ENCODE measurements around the gene SIDT1. TPM values are rescaled to one million over a fixed set of nuclear protein-coding genes. Genes with fewer than 3 reads are reported as not detected.

SIDT1 gene
- total RNA-seq, result 1 to 10 TPM; 4.8 to 7.0 (median 6.0) TPM

- Mint-ChIP-seq H3K9me3 (no peaks in the 10 kb centered on the region), H3K36me3 (ENCODE audit: insufficient read depth) (peaks cover 10% of the 10 kb centered on the region), H3K4me3 (peak within 1 kb of the TSS; percentile 93), H3K27me3 (ENCODE audit: low read depth) (no peaks in the 10 kb centered on the region), H3K4me1 (ENCODE audit: low read depth) (peaks cover 52% of the 10 kb centered on the region)
- ATAC-seq, result peak; percentile 76 to 77
- peak; percentile 60 for DNase-seq
Observed at GRCh38 chr3:113531826-113532697, at the start of gene SIDT1. SIDT1 (plus strand) TSS chr3:113532555; CDS start chr3:113533022, 467 bp downstream.

GRCh38 chr3:113485161-113485609 is 47.2 kb upstream of the SIDT1 start:
- H3K9me3 Mint-ChIP-seq, result no peaks in the 10 kb centered on the region
- ATAC-seq (no peak), DNase-seq (no peak)
- no peaks in the 10 kb centered on the region for H3K27me3 Mint-ChIP-seq (ENCODE audit: low read depth)
- H3K4me3 Mint-ChIP-seq, result no peak overlapping the region
- H3K36me3 Mint-ChIP-seq (ENCODE audit: insufficient read depth), result peaks cover 20% of the 10 kb centered on the region
- H3K4me1 Mint-ChIP-seq (ENCODE audit: low read depth), result peaks cover 19% of the 10 kb centered on the region

- DNase-seq (peak; percentile 30), ATAC-seq (no peak)
- H3K36me3 Mint-ChIP-seq (ENCODE audit: insufficient read depth), result peaks cover 22% of the 10 kb centered on the region
- H3K9me3 Mint-ChIP-seq, result no peaks in the 10 kb centered on the region
- peaks cover 4% of the 10 kb centered on the region for H3K4me1 Mint-ChIP-seq (ENCODE audit: low read depth)
- no peak overlapping the region for H3K4me3 Mint-ChIP-seq
- no peaks in the 10 kb centered on the region for H3K27me3 Mint-ChIP-seq (ENCODE audit: low read depth)
Observed at GRCh38 chr3:113495035-113495434, 37.3 kb upstream of the SIDT1 start.

- Mint-ChIP-seq H3K27me3 (ENCODE audit: low read depth) (no peaks in the 10 kb centered on the region), H3K36me3 (ENCODE audit: insufficient read depth) (peaks cover 15% of the 10 kb centered on the region), H3K4me1 (ENCODE audit: low read depth) (peaks cover 7% of the 10 kb centered on the region), H3K4me3 (no peak overlapping the region), H3K9me3 (no peaks in the 10 kb centered on the region)
- ATAC-seq (no peak), DNase-seq (no peak)
Observed at GRCh38 chr3:113496924-113497323, 35.4 kb upstream of the SIDT1 start.

GRCh38 chr3:113498221-113499005 is 33.9 kb upstream of the SIDT1 start:
- peaks cover 7% of the 10 kb centered on the region for H3K4me1 Mint-ChIP-seq (ENCODE audit: low read depth)
- peaks cover 16% of the 10 kb centered on the region for H3K36me3 Mint-ChIP-seq (ENCODE audit: insufficient read depth)
- ATAC-seq, result no peak

GRCh38 chr3:113499081-113499480 is 33.3 kb upstream of the SIDT1 start:
- Mint-ChIP-seq H3K4me1 (ENCODE audit: low read depth) (peaks cover 7% of the 10 kb centered on the region), H3K9me3 (no peaks in the 10 kb centered on the region), H3K36me3 (ENCODE audit: insufficient read depth) (peaks cover 16% of the 10 kb centered on the region), H3K4me3 (no peak overlapping the region), H3K27me3 (ENCODE audit: low read depth) (no peaks in the 10 kb centered on the region)
- ATAC-seq (no peak), DNase-seq (no peak)

More at GRCh38 chr3:113498221-113499005, 33.9 kb upstream of the SIDT1 start:
- no peaks in the 10 kb centered on the region for H3K27me3 Mint-ChIP-seq (ENCODE audit: low read depth)
- H3K9me3 Mint-ChIP-seq, result no peaks in the 10 kb centered on the region
- no peak overlapping the region for H3K4me3 Mint-ChIP-seq
- DNase-seq, result no peak

- no peaks in the 10 kb centered on the region for H3K9me3 Mint-ChIP-seq
- DNase-seq (no peak), ATAC-seq (no peak)
- H3K27me3 Mint-ChIP-seq (ENCODE audit: low read depth), result no peaks in the 10 kb centered on the region
- no peak overlapping the region for H3K4me3 Mint-ChIP-seq
- peaks cover 4% of the 10 kb centered on the region for H3K4me1 Mint-ChIP-seq (ENCODE audit: low read depth)
- peaks cover 29% of the 10 kb centered on the region for H3K36me3 Mint-ChIP-seq (ENCODE audit: insufficient read depth)
Observed at GRCh38 chr3:113501597-113501996, 30.8 kb upstream of the SIDT1 start.

GRCh38 chr3:113505867-113506266 is 26.5 kb upstream of the SIDT1 start:
- Mint-ChIP-seq H3K36me3 (ENCODE audit: insufficient read depth) (peaks cover 19% of the 10 kb centered on the region), H3K4me3 (no peak overlapping the region)

GRCh38 chr3:113507501-113508067 is 24.8 kb upstream of the SIDT1 start:
- H3K27me3 Mint-ChIP-seq (ENCODE audit: low read depth), result no peaks in the 10 kb centered on the region
- peaks cover 4% of the 10 kb centered on the region for H3K4me1 Mint-ChIP-seq (ENCODE audit: low read depth)
- H3K9me3 Mint-ChIP-seq, result no peaks in the 10 kb centered on the region
- DNase-seq (no peak), ATAC-seq (no peak)
- H3K36me3 Mint-ChIP-seq (ENCODE audit: insufficient read depth), result peaks cover 13% of the 10 kb centered on the region
- no peak overlapping the region for H3K4me3 Mint-ChIP-seq

More at GRCh38 chr3:113505867-113506266, 26.5 kb upstream of the SIDT1 start:
- peaks cover 7% of the 10 kb centered on the region for H3K4me1 Mint-ChIP-seq (ENCODE audit: low read depth)
- DNase-seq (no peak), ATAC-seq (no peak)
- H3K27me3 Mint-ChIP-seq (ENCODE audit: low read depth), result no peaks in the 10 kb centered on the region
- H3K9me3 Mint-ChIP-seq, result no peaks in the 10 kb centered on the region

- Mint-ChIP-seq H3K9me3 (no peaks in the 10 kb centered on the region), H3K36me3 (ENCODE audit: insufficient read depth) (peaks cover 13% of the 10 kb centered on the region), H3K4me1 (ENCODE audit: low read depth) (peaks cover 6% of the 10 kb centered on the region), H3K4me3 (no peak overlapping the region), H3K27me3 (ENCODE audit: low read depth) (no peaks in the 10 kb centered on the region)
- ATAC-seq, result no peak
- no peak for DNase-seq
Observed at GRCh38 chr3:113508966-113509365, 23.4 kb upstream of the SIDT1 start.

- ATAC-seq (peak in 1 of 2 donors; percentile 1), DNase-seq (no peak)
- no peak overlapping the region for H3K4me3 Mint-ChIP-seq
- no peaks in the 10 kb centered on the region for H3K9me3 Mint-ChIP-seq
- peaks cover 15% of the 10 kb centered on the region for H3K4me1 Mint-ChIP-seq (ENCODE audit: low read depth)
- peaks cover 17% of the 10 kb centered on the region for H3K27me3 Mint-ChIP-seq (ENCODE audit: low read depth)
- no peaks in the 10 kb centered on the region for H3K36me3 Mint-ChIP-seq (ENCODE audit: insufficient read depth)
Observed at GRCh38 chr3:113514265-113514769, 18.0 kb upstream of the SIDT1 start.

- Mint-ChIP-seq H3K9me3 (no peaks in the 10 kb centered on the region), H3K36me3 (ENCODE audit: insufficient read depth) (no peaks in the 10 kb centered on the region), H3K27me3 (ENCODE audit: low read depth) (peaks cover 18% of the 10 kb centered on the region), H3K4me3 (no peak overlapping the region), H3K4me1 (ENCODE audit: low read depth) (peaks cover 12% of the 10 kb centered on the region)
- ATAC-seq, result no peak
- no peak for DNase-seq
Observed at GRCh38 chr3:113516115-113516505, 16.2 kb upstream of the SIDT1 start.

GRCh38 chr3:113521981-113522380 is 10.4 kb upstream of the SIDT1 start:
- peaks cover 16% of the 10 kb centered on the region for H3K27me3 Mint-ChIP-seq (ENCODE audit: low read depth)
- H3K4me1 Mint-ChIP-seq (ENCODE audit: low read depth), result no peaks in the 10 kb centered on the region
- DNase-seq, result no peak
- H3K4me3 Mint-ChIP-seq, result no peak overlapping the region
- ATAC-seq, result no peak
- H3K36me3 Mint-ChIP-seq (ENCODE audit: insufficient read depth), result no peaks in the 10 kb centered on the region
- H3K9me3 Mint-ChIP-seq, result no peaks in the 10 kb centered on the region

GRCh38 chr3:113523241-113523640 is 9.1 kb upstream of the SIDT1 start:
- H3K4me3 Mint-ChIP-seq, result no peak overlapping the region
- H3K27me3 Mint-ChIP-seq (ENCODE audit: low read depth), result peaks cover 9% of the 10 kb centered on the region
- DNase-seq (no peak), ATAC-seq (no peak)
- H3K4me1 Mint-ChIP-seq (ENCODE audit: low read depth), result no peaks in the 10 kb centered on the region
- no peaks in the 10 kb centered on the region for H3K9me3 Mint-ChIP-seq
- H3K36me3 Mint-ChIP-seq (ENCODE audit: insufficient read depth), result peaks cover 1% of the 10 kb centered on the region

Measured in activated T-cell treated with anti-CD3 and anti-CD28 coated beads, Interleukin-2, amount 50 U/mL, for 4 hours (primary cell).